Measurements from ENCODE around the gene ENG.
A peak's percentile ranks its signal among the peaks of the same experiment; 100 is the strongest.

Gene ENG

DNA sequence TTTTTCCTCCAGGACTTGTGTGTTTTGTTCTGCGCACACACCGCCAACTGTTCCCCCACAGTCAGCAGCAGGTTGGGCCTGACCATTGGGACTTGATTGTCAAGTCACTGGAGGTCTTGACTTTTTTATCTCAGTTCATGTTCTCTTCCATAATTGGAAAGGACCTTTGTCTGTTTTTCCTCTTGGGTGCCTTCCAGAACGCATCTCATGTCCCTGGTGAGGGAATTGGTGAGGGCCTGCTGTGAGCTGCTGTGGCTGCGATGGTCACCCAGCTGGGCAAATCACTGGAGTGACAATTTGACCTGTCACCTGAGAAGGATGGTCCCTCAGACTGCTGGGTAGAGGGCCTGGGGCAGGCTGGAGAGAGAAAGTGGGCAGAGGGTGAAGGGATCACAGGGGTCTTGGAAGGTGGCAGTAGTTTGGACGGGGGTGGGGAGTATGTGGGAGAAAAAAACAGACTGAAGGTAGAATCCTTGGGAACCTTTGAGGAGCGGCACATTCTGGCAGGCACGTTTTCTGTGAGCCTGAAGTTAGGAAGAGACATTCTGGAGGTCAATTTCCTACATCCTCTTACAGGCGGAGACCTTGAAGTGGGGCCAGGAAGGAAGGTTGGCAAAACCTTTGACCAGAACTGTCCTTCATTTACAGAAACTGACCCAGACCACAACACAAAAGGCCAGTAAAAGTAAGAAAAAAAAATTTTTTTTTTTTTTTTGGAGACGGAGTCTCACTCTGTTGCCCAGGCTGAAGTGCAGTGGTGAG, 64.2 kb downstream of the ENG start:
- Histone ChIP-seq H4K20me1 (ENCODE audit: insufficient read depth, low read length) (peaks cover 51% of the 10 kb centered on the region), H3K36me3 (ENCODE audit: insufficient read depth, low read length) (peaks cover 71% of the 10 kb centered on the region), H3K79me2 (ENCODE audit: insufficient read depth, low read length) (peaks cover 49% of the 10 kb centered on the region), H3K4me2 (ENCODE audit: insufficient read depth, low read length) (no peak overlapping the region), H3K27me3 (ENCODE audit: insufficient read depth, low read length, poor library complexity) (no peaks in the 10 kb centered on the region), H3K4me1 (ENCODE audit: insufficient read depth, low read length) (peaks cover 56% of the 10 kb centered on the region), H2AFZ (ENCODE audit: low read depth, low read length) (no peak overlapping the region), H3K9me3 (ENCODE audit: insufficient read depth, low read length, severe bottlenecking) (no peaks in the 10 kb centered on the region), H3K9ac (ENCODE audit: low read depth, low read length) (no peak overlapping the region), H3K4me3 (ENCODE audit: low read depth in 1 of 2, low read length in 2 of 2) (no peak overlapping the region), H3K27ac (ENCODE audit: low read length) (no peak overlapping the region)
- TF ChIP-seq EZH2 (IDR thresholded peaks at IDR 0.05; ENCODE audit: borderline replicate concordance, low read depth, low read length, severe bottlenecking), result no peak
- TF ChIP-seq, protein P1, sequence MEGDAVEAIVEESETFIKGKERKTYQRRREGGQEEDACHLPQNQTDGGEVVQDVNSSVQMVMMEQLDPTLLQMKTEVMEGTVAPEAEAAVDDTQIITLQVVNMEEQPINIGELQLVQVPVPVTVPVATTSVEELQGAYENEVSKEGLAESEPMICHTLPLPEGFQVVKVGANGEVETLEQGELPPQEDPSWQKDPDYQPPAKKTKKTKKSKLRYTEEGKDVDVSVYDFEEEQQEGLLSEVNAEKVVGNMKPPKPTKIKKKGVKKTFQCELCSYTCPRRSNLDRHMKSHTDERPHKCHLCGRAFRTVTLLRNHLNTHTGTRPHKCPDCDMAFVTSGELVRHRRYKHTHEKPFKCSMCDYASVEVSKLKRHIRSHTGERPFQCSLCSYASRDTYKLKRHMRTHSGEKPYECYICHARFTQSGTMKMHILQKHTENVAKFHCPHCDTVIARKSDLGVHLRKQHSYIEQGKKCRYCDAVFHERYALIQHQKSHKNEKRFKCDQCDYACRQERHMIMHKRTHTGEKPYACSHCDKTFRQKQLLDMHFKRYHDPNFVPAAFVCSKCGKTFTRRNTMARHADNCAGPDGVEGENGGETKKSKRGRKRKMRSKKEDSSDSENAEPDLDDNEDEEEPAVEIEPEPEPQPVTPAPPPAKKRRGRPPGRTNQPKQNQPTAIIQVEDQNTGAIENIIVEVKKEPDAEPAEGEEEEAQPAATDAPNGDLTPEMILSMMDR (IDR thresholded peaks at IDR 0.05; ENCODE audit: borderline replicate concordance, extremely low read depth, low read length, poor library complexity, severe bottlenecking), result no peak
- no peak for ATAC-seq (ENCODE audit: insufficient read depth, low read depth)
- DNase-seq, result no peak

DNA sequence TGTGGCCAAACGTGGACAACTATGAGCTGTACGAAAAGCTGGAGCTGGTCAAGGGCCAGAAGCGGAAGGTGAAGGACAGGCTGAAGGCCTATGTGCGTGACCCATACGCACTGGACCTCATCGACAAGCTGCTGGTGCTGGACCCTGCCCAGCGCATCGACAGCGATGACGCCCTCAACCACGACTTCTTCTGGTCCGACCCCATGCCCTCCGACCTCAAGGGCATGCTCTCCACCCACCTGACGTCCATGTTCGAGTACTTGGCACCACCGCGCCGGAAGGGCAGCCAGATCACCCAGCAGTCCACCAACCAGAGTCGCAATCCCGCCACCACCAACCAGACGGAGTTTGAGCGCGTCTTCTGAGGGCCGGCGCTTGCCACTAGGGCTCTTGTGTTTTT, 65.3 kb downstream of the ENG start:
- ATAC-seq (ENCODE audit: insufficient read depth, low read depth) (no peak), DNase-seq (no peak)
- Histone ChIP-seq H3K27me3 (ENCODE audit: insufficient read depth, low read length, poor library complexity) (no peaks in the 10 kb centered on the region), H3K4me2 (ENCODE audit: insufficient read depth, low read length) (no peak overlapping the region), H2AFZ (ENCODE audit: low read depth, low read length) (no peak overlapping the region), H3K4me1 (ENCODE audit: insufficient read depth, low read length) (peaks cover 52% of the 10 kb centered on the region), H3K36me3 (ENCODE audit: insufficient read depth, low read length) (peaks cover 67% of the 10 kb centered on the region), H3K27ac (ENCODE audit: low read length) (no peak overlapping the region), H3K9ac (ENCODE audit: low read depth, low read length) (no peak overlapping the region), H3K79me2 (ENCODE audit: insufficient read depth, low read length) (peaks cover 49% of the 10 kb centered on the region), H3K9me3 (ENCODE audit: insufficient read depth, low read length, severe bottlenecking) (no peaks in the 10 kb centered on the region), H3K4me3 (ENCODE audit: low read depth in 1 of 2, low read length in 2 of 2) (no peak overlapping the region), H4K20me1 (ENCODE audit: insufficient read depth, low read length) (peaks cover 51% of the 10 kb centered on the region)
- TF ChIP-seq, protein P1 (IDR thresholded peaks at IDR 0.05; ENCODE audit: borderline replicate concordance, extremely low read depth, low read length, poor library complexity, severe bottlenecking), result no peak
- TF ChIP-seq EZH2 (IDR thresholded peaks at IDR 0.05; ENCODE audit: borderline replicate concordance, low read depth, low read length, severe bottlenecking), result no peak

DNA sequence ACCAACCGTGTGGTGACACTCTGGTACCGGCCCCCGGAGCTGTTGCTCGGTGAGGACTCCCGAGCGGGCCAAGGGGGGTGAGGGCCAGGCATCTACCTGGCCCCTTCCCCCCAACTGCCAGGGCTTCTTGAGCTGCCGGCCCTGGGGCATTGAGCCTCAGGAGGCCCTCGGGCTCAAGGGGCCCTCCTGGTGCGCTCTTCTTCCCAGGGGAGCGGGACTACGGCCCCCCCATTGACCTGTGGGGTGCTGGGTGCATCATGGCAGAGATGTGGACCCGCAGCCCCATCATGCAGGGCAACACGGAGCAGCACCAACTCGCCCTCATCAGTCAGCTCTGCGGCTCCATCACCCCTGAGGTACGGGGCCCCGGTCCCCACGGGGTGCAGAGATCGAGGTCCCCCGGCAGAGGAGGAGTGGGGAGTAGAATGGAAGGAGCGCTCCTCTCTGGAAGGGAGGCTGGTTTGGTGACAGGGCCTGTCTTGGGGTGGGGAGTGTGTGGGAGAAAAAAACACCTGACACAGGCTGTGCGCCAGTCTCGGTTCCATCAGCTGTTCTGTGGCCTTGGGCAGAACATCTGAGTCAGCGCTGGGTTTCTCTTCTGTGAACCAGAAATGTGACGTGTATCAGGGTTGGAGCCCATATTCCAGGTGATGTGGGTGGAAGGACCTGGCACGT, 66.0 kb downstream of the ENG start:
- ATAC-seq (ENCODE audit: insufficient read depth, low read depth) (no peak), DNase-seq (no peak)
- H3K27me3 ChIP-seq (ENCODE audit: insufficient read depth, low read length, poor library complexity), result no peaks in the 10 kb centered on the region
- no peaks in the 10 kb centered on the region for H3K9me3 ChIP-seq (ENCODE audit: insufficient read depth, low read length, severe bottlenecking)
- H3K4me1 ChIP-seq (ENCODE audit: insufficient read depth, low read length), result peaks cover 47% of the 10 kb centered on the region
- H3K36me3 ChIP-seq (ENCODE audit: insufficient read depth, low read length), result peaks cover 64% of the 10 kb centered on the region
- H3K4me3 ChIP-seq (ENCODE audit: low read depth in 1 of 2, low read length in 2 of 2), result no peak overlapping the region
- peaks cover 49% of the 10 kb centered on the region for H3K79me2 ChIP-seq (ENCODE audit: insufficient read depth, low read length)
- TF ChIP-seq EZH2 (IDR thresholded peaks at IDR 0.05; ENCODE audit: borderline replicate concordance, low read depth, low read length, severe bottlenecking), result no peak
- TF ChIP-seq, protein P1 (IDR thresholded peaks at IDR 0.05; ENCODE audit: borderline replicate concordance, extremely low read depth, low read length, poor library complexity, severe bottlenecking), result no peak
- no peak overlapping the region for H2AFZ ChIP-seq (ENCODE audit: low read depth, low read length)
- H3K27ac ChIP-seq (ENCODE audit: low read length), result no peak overlapping the region
- H3K4me2 ChIP-seq (ENCODE audit: insufficient read depth, low read length), result 0 out of 2 replicates have a peak overlapping the region, but pooled peaks have one; percentile 87
- H3K9ac ChIP-seq (ENCODE audit: low read depth, low read length), result 0 out of 2 replicates have a peak overlapping the region, but pooled peaks have one; percentile 94
- H4K20me1 ChIP-seq (ENCODE audit: insufficient read depth, low read length), result peaks cover 51% of the 10 kb centered on the region

Data from DND-41 (cell line).